Esophagus squamous epithelium (tissue), 4 donors: Measurements from ENCODE around the gene FAM193B.

Experiments
- CTCF ChIP-seq, 6 experiments: fragments of 450-650 bp in 4 of 6; fragments of 200-600 bp in 2 of 6; sonication (generic) in 2 of 6; IDR thresholded peaks; one replicate each; pipeline ENCODE4 v1.5.1; 2016 to 2019; ENCODE audit warnings: antibody characterized with exemption in 6 of 6, mild to moderate bottlenecking in 4 of 6, moderate library complexity in 4 of 6
- POLR2A ChIP-seq, 4 donors: fragments of 450-650 bp; IDR thresholded peaks; one replicate each; pipeline ENCODE4 v1.6.1; 2017; ENCODE audit warnings: antibody characterized with exemption in 4 of 4, mild to moderate bottlenecking in 4 of 4, moderate library complexity in 3 of 4

- TF ChIP-seq CTCF (IDR thresholded peaks at IDR 0.05) (no peak), POLR2A (IDR thresholded peaks at IDR 0.05) (no peak)
These were observed 29.8 kb downstream of the FAM193B start for GRCh38 chr5:177524539-177524900.
